HepG2 (cell line): ENCODE measurements around the gene TRPV4. TPM values are rescaled to one million over a fixed set of nuclear protein-coding genes. Genes with fewer than 3 reads are reported as not detected.

Experiments
- AKAP8 ChIP-seq: sonication (generic); formaldehyde crosslinking; IDR thresholded peaks from 2 replicates; pipeline ENCODE4 v1.5.1; 2020; ENCODE audit warnings: mild to moderate bottlenecking, missing genetic modification reagents
- FUBP1 ChIP-seq: sonication (generic); formaldehyde crosslinking; IDR thresholded peaks from 2 replicates; pipeline ENCODE4 v1.5.1; 2020; ENCODE audit warnings: missing genetic modification reagents, mild to moderate bottlenecking, borderline replicate concordance
- HIC2 ChIP-seq: sonication (generic); formaldehyde crosslinking; IDR thresholded peaks from 2 replicates; pipeline ENCODE4 v1.9.0; 2022; ENCODE audit warnings: low read depth, missing genetic modification reagents
- SPEN ChIP-seq: sonication (generic); formaldehyde crosslinking; IDR thresholded peaks from 2 replicates; pipeline ENCODE4 v1.5.1; 2020; ENCODE audit warnings: low read depth, mild to moderate bottlenecking, missing genetic modification reagents
- ZBTB3 ChIP-seq: sonication (generic); formaldehyde crosslinking; IDR thresholded peaks from 2 replicates; pipeline ENCODE4 v1.4.0; 2020; ENCODE audit warnings: low read depth, mild to moderate bottlenecking, moderate library complexity, missing genetic modification reagents, borderline replicate concordance
- ZBTB33 ChIP-seq: sonication (generic); formaldehyde crosslinking; IDR thresholded peaks from 2 replicates; pipeline ENCODE4 v1.4.0; 2020; ENCODE audit warnings: missing genetic modification reagents
- ZNF205 ChIP-seq: IDR thresholded peaks from 2 replicates; pipeline ENCODE4 v1.6.1; 2018; ENCODE audit warnings: missing biosample characterization, missing genetic modification reagents
- ZNF275 ChIP-seq: sonication (generic); formaldehyde crosslinking; IDR thresholded peaks from 2 replicates; pipeline ENCODE4 v1.8.0; 2022; ENCODE audit warnings: missing genetic modification reagents, mild to moderate bottlenecking, inconsistent platforms, borderline replicate concordance
- ZNF407 ChIP-seq: sonication (generic); formaldehyde crosslinking; IDR thresholded peaks from one replicate; pipeline ENCODE4 v1.5.1; 2020; ENCODE audit warnings: mild to moderate bottlenecking, missing genetic modification reagents; ENCODE audit errors: not compliant biosample characterization
- ZNF737 ChIP-seq: sonication (generic); formaldehyde crosslinking; IDR thresholded peaks from 2 replicates; pipeline ENCODE4 v1.5.0; 2020; ENCODE audit warnings: missing genetic modification reagents, mild to moderate bottlenecking, borderline replicate concordance
- polyA plus RNA-seq, 8 experiments: library from polyadenylated mRNA; depleted of rRNA in 3 of 8; stranded (reverse) in 7 of 8; unstranded in 1 of 8; fragments of >200 nt; fragmentation: Illumina TruSeq in 4 of 8; extraction: Trizol in 4 of 8; gene quantifications; 2 replicates each; pipeline versions ENCODE4 v1.2.1 to v1.2.3, GENCODE V29; 2011 to 2016; ENCODE audit warnings: low read depth in 4 of 8, missing spikeins in 1 of 8, mixed read lengths in 1 of 8; ENCODE audit not compliant: insufficient read depth in 1 of 8
- total RNA-seq, 5 experiments: library from RNA; depleted of rRNA; stranded (reverse); fragments of >200 nt; fragmentation: Illumina TruSeq; extraction: Trizol; gene quantifications; 2 replicates each; pipeline ENCODE4 v1.2.3, GENCODE V29; 2016; ENCODE audit warnings: low read depth in 1 of 5

TRPV4 gene
- total and polyA plus RNA-seq, 2 of the 13 experiments (the other 11 are each of a cell fraction or from before 2014, with no cell fraction given), result 0.66 to 4.7 TPM

- TF ChIP-seq HIC2, result no peak
- no peak for TF ChIP-seq FUBP1 (CRISPR knock-in tag)
- TF ChIP-seq ZBTB33 (CRISPR knock-in tag), result 0 out of 2 replicates have a peak, but pooled peaks have one; percentile 37
- no peak for TF ChIP-seq ZNF205 (CRISPR knock-in tag)
- TF ChIP-seq ZNF407, result no peak
- 0 out of 2 replicates have a peak, but pooled peaks have one; percentile 25 for TF ChIP-seq SPEN
- no peak for TF ChIP-seq ZBTB3 (CRISPR knock-in tag)
- no peak for TF ChIP-seq ZNF275 (CRISPR knock-in tag)
- TF ChIP-seq ZNF737 (CRISPR knock-in tag), result no peak
- TF ChIP-seq AKAP8 (CRISPR knock-in tag), result no peak
Observed at GRCh38 chr12:109736552-109737108, 96.6 kb downstream of the TRPV4 start (continued).
